HFF-Myc (cell line): ENCODE results near the gene CREB3L1.

Experiments
- DNase-seq: peaks from one replicate; pipeline ENCODE4 v3.0.0-alpha.2; 2011; ENCODE audit warnings: low read depth; ENCODE audit errors: extremely low read depth
- H3K4me3 ChIP-seq: replicated peaks from 2 replicates; pipeline ENCODE4 v1.5.1; 2011; ENCODE audit warnings: low read depth, mild to moderate bottlenecking, control low read depth, low read length
- TF ChIP-seq, protein P1 (sequence below): IDR thresholded peaks from 2 replicates; pipeline ENCODE4 v1.5.1; 2012; ENCODE audit warnings: mild to moderate bottlenecking, low read depth, low read length, control low read depth; ENCODE audit errors: missing control alignments

The CREB3L1 gene

DNA sequence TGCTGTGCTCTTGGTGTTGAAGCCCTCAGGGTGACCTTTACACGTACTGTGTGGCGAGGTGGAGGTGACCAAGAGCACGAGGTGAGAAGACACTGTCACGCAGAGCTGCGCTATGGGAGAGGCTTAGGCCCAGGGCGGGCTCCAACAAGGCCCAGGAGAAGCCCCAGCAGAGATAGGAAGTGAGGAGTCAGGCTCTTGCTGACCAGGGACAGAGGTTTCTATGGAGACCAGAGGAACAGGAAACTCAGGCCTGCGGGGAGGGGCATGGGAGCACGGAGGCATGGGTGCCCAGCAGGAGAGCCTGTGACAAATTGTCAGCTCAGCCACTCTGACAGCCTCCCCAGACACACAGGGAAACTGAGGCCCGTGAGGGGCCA is 85.6 kb downstream of the CREB3L1 start:
- no peak overlapping the region for H3K4me3 ChIP-seq
- TF ChIP-seq, protein P1, sequence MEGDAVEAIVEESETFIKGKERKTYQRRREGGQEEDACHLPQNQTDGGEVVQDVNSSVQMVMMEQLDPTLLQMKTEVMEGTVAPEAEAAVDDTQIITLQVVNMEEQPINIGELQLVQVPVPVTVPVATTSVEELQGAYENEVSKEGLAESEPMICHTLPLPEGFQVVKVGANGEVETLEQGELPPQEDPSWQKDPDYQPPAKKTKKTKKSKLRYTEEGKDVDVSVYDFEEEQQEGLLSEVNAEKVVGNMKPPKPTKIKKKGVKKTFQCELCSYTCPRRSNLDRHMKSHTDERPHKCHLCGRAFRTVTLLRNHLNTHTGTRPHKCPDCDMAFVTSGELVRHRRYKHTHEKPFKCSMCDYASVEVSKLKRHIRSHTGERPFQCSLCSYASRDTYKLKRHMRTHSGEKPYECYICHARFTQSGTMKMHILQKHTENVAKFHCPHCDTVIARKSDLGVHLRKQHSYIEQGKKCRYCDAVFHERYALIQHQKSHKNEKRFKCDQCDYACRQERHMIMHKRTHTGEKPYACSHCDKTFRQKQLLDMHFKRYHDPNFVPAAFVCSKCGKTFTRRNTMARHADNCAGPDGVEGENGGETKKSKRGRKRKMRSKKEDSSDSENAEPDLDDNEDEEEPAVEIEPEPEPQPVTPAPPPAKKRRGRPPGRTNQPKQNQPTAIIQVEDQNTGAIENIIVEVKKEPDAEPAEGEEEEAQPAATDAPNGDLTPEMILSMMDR, result no peak
- no peak for DNase-seq

DNA sequence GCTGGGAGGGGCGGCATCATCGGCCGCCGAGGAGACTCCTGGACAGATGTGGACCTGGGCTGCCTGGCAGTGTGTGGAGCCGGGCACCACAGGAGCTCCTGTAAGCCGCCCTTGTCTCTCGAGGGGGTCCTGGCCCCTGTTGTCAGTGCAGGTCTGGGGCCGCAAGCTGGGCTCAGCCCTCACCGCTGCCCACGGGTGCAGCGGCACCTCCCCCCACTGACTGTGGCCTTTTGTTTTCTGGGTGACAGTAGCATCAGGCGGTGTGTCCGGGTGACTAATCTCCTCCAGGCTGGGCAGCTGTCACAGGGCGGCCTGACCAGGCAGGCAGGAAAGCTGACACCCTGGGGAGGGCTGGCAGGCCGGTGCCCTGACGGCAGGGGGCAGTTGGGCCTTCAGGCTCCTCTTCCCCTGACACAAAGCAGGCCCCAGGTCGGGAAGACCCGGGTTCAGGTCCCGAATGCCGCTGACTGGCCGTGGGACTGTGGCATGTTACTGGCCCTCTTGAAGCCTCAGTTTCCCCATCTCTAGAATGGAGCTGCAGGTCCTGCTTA is 86.1 kb downstream of the CREB3L1 start:
- DNase-seq, result no peak

DNA sequence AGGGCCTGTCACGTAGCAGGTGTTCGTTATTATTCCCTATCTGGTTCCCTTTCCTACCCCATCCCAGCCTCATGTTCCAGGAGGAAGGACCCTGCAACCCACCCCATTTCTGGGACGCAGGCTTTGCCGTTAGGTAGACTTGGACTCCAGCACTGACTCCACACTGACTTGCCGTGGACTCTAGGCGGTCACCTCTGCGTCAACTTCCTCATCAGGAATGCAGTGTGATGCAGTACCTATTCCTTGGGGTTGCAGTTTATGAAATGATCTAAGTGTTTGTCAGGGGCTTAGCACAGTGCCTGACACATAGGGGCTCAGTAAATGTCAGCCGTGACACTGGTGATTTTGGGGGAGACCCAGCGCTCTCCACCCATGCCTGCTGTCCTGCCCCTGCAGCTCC is 86.6 kb downstream of the CREB3L1 start:
- TF ChIP-seq, protein P1, result no peak
- no peak for DNase-seq
- no peak overlapping the region for H3K4me3 ChIP-seq

More for the DNA sequence above, 86.1 kb downstream of the CREB3L1 start:
- TF ChIP-seq, protein P1, result no peak
- H3K4me3 ChIP-seq, result no peak overlapping the region

DNA sequence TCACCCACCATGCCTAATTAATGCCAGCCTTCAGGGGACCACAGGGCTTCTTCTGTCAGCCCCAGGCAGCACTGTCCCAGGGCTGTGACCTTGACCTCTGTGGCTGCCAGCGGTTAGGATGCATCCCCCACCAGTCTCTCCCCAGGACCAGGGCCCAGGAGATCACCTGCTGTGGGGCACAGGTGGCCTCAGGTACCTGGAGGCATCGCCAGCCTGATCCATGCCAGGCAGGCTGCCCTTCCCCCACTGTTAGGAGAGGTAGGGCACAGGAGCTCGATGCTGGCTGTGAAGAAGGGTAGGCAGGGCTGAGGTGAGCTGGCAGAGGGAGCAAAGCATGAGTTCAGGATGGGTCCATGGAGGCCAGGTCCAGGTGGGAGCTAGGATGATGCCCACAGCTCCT is 87.3 kb downstream of the CREB3L1 start:
- TF ChIP-seq, protein P1, result no peak
- no peak for DNase-seq
- H3K4me3 ChIP-seq, result no peak overlapping the region

DNA sequence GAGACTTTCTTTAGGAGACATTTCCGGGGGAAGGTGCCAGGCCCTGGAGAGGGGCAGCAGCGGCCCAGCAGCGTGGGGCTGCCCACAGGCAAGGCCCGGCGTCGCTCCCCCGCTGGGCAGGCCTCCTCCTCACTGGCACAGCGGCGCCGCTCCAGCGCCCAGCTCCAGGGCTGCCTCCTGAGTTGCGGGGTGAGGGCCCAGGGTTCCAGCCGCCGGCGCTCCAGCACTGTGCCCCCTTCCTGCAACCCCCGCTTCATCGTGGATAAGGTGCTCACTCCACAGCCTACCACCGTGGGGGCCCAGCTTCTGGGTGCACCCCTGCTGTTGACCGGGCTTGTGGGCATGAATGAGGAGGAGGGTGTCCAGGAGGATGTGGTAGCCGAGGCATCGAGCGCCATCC is 88.8 kb downstream of the CREB3L1 start:
- TF ChIP-seq, protein P1, result no peak
- no peak overlapping the region for H3K4me3 ChIP-seq
- no peak for DNase-seq

DNA sequence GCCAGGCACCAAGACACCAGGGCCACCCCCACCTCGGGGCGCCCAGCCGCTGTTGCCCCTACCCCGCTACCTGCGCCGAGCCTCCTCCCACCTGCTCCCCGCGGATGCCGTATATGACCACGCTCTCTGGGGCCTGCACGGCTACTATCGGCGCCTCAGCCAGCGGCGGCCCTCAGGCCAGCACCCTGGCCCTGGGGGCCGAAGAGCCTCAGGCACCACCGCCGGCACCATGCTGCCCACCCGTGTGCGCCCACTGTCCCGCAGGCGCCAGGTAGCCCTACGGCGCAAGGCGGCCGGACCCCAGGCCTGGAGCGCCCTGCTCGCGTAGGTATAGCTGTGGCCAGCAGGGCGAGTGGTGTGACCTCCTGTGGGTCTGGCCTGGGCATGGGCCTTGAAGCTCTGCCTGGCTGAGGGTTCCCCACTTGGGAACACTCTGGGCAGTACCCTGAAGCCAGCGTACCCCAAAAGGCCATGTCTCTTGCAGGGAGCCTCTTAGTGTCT is 89.2 kb downstream of the CREB3L1 start:
- TF ChIP-seq, protein P1, result no peak
- no peak for DNase-seq
- H3K4me3 ChIP-seq, result no peak overlapping the region

DNA sequence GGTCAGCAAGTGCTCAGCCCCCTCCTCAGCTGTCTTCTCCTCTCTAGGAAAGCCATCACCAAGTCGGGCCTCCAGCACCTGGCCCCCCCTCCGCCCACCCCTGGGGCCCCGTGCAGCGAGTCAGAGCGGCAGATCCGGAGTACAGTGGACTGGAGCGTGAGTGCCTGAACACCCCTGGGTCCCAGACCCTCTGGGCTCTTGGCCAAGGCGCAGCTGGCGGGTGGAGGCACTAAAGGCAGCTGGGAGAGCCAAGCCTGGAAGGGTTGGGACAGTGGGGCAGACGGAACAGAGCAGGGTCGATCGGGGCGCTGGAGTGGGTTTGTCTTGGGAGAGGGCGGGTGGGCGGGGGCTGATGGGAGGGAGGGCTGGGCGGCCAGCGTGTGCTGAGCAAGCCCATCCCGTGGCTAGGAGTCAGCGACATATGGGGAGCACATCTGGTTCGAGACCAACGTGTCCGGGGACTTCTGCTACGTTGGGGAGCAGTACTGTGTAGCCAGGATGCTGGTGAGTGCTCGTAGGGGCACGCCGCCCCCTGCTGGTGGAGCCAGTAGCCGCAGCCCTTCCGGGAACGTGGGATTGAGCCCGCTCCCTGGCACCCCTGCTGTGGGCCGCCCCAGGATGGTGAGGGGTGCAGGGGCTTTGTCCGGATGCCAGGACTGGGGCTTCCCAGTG is 89.9 kb downstream of the CREB3L1 start:
- DNase-seq, result no peak
- no peak overlapping the region for H3K4me3 ChIP-seq
- TF ChIP-seq, protein P1, result peak; percentile 83
